HL-60 (cell line): ENCODE measurements around the gene MORF4L1.

ENCODE experiments used
- CTCF ChIP-seq: IDR thresholded peaks from one replicate; pipeline ENCODE4 v1.5.1; 2011; ENCODE audit warnings: low read length, control low read depth, inconsistent platforms; ENCODE audit not compliant: insufficient read depth
- GABPA ChIP-seq: IDR thresholded peaks from 2 replicates; pipeline ENCODE4 v1.6.1; 2012; ENCODE audit warnings: low read depth
- POLR2AphosphoS5 ChIP-seq: IDR thresholded peaks from 2 replicates; pipeline ENCODE4 v1.6.1; 2012; ENCODE audit warnings: low read depth
- REST ChIP-seq: IDR thresholded peaks from 2 replicates; pipeline ENCODE4 v1.6.1; 2012; ENCODE audit warnings: low read depth; ENCODE audit not compliant: insufficient replicate concordance
- SPI1 ChIP-seq: IDR thresholded peaks from 2 replicates; pipeline ENCODE4 v1.6.1; 2012; ENCODE audit warnings: low read depth, mild to moderate bottlenecking, borderline replicate concordance

GRCh38 chr15:78881681-78882080 lies 9.0 kb downstream of the MORF4L1 start:
- TF ChIP-seq CTCF (no peak), POLR2AphosphoS5 (no peak), REST (no peak), GABPA (no peak), SPI1 (no peak)
